ENCODE data around the gene PIGR. TPM values are rescaled to one million over a fixed set of nuclear protein-coding genes. Genes with fewer than 3 reads are reported as not detected.

Gene PIGR
- total RNA-seq, 1 experiment from 2014 or later = 2.6 TPM

DNA sequence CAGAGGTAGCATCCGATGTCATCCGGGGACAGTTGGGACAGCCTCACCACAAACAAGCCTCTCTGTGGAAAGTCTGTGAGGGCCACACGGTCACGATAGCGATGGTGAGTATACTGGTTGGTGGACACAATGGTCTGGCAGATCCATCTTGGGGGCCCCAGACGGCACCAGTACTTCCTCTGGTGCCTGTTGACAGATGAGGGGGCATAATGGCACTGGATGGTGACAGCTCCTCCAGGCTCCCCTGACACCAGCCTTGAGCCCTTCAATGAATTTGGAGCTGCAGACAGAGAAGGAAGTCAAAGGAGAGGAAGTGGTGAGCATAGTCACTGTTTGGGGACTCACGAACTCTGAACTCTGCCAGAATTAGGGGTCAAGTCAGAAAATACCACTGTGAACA, 16.0 kb upstream of the PIGR start:
- no peaks in the 10 kb centered on the region for H3K9me3 ChIP-seq (ENCODE audit: control insufficient read depth in 1 of 2, insufficient read depth in 1 of 2, low read depth in 1 of 2, low read length in 2 of 2)
- no peak overlapping the region for H2AFZ ChIP-seq (ENCODE audit: low read depth, low read length, poor library complexity, severe bottlenecking)
- TF ChIP-seq EZH2phosphoT487 (IDR thresholded peaks at IDR 0.05; ENCODE audit: borderline replicate concordance) (no peak), RAD21 (IDR thresholded peaks at IDR 0.05; ENCODE audit: low read depth) (no peak), EGR1 (IDR thresholded peaks at IDR 0.05; ENCODE audit: low read depth) (no peak), YY1 (IDR thresholded peaks at IDR 0.05; ENCODE audit: extremely low read depth, insufficient replicate concordance, low read depth, low read length) (no peak), CEBPB (IDR thresholded peaks at IDR 0.05; ENCODE audit: low read depth) (no peak), SIN3A (IDR thresholded peaks at IDR 0.05; ENCODE audit: low read depth) (no peak), CBX3 (IDR thresholded peaks at IDR 0.05; ENCODE audit: low read depth) (no peak), SRF (IDR thresholded peaks at IDR 0.05; ENCODE audit: low read depth) (no peak), FOSL1 (IDR thresholded peaks at IDR 0.05; ENCODE audit: low read depth) (no peak), EZH2 (IDR thresholded peaks at IDR 0.05) (no peak), POLR2A (IDR thresholded peaks at IDR 0.05; ENCODE audit: borderline replicate concordance, extremely low read depth, insufficient read depth, insufficient read length) (no peak), ZNF274 (IDR thresholded peaks at IDR 0.05; ENCODE audit: low read depth, low read length) (no peak)
- TF ChIP-seq, protein P1, sequence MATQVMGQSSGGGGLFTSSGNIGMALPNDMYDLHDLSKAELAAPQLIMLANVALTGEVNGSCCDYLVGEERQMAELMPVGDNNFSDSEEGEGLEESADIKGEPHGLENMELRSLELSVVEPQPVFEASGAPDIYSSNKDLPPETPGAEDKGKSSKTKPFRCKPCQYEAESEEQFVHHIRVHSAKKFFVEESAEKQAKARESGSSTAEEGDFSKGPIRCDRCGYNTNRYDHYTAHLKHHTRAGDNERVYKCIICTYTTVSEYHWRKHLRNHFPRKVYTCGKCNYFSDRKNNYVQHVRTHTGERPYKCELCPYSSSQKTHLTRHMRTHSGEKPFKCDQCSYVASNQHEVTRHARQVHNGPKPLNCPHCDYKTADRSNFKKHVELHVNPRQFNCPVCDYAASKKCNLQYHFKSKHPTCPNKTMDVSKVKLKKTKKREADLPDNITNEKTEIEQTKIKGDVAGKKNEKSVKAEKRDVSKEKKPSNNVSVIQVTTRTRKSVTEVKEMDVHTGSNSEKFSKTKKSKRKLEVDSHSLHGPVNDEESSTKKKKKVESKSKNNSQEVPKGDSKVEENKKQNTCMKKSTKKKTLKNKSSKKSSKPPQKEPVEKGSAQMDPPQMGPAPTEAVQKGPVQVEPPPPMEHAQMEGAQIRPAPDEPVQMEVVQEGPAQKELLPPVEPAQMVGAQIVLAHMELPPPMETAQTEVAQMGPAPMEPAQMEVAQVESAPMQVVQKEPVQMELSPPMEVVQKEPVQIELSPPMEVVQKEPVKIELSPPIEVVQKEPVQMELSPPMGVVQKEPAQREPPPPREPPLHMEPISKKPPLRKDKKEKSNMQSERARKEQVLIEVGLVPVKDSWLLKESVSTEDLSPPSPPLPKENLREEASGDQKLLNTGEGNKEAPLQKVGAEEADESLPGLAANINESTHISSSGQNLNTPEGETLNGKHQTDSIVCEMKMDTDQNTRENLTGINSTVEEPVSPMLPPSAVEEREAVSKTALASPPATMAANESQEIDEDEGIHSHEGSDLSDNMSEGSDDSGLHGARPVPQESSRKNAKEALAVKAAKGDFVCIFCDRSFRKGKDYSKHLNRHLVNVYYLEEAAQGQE (IDR thresholded peaks at IDR 0.05; ENCODE audit: low read depth) = no peak
- TF ChIP-seq, protein P2, sequence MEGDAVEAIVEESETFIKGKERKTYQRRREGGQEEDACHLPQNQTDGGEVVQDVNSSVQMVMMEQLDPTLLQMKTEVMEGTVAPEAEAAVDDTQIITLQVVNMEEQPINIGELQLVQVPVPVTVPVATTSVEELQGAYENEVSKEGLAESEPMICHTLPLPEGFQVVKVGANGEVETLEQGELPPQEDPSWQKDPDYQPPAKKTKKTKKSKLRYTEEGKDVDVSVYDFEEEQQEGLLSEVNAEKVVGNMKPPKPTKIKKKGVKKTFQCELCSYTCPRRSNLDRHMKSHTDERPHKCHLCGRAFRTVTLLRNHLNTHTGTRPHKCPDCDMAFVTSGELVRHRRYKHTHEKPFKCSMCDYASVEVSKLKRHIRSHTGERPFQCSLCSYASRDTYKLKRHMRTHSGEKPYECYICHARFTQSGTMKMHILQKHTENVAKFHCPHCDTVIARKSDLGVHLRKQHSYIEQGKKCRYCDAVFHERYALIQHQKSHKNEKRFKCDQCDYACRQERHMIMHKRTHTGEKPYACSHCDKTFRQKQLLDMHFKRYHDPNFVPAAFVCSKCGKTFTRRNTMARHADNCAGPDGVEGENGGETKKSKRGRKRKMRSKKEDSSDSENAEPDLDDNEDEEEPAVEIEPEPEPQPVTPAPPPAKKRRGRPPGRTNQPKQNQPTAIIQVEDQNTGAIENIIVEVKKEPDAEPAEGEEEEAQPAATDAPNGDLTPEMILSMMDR (IDR thresholded peaks at IDR 0.05 in 2 of 3, conservative IDR thresholded peaks at IDR 0.05 in 1 of 3; ENCODE audit: borderline replicate concordance in 1 of 3, insufficient read depth in 1 of 3, low read depth in 2 of 3, low read length in 2 of 3) = no peak
- TF ChIP-seq, protein P3, sequence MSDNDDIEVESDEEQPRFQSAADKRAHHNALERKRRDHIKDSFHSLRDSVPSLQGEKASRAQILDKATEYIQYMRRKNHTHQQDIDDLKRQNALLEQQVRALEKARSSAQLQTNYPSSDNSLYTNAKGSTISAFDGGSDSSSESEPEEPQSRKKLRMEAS (IDR thresholded peaks at IDR 0.05) = no peak
- ChIA-PET RAD21 (ENCODE audit: low non-redundant PET in 1 of 2, low total read pairs in 2 of 2, uncharacterized antibody in 2 of 2, unreplicated experiment in 2 of 2) (no interaction called here), CTCF (no interaction called here), POLR2A (no interaction called here)
- H3K9ac ChIP-seq (ENCODE audit: low read length) = no peak overlapping the region
- no peaks in the 10 kb centered on the region for H3K36me3 ChIP-seq (ENCODE audit: control insufficient read depth in 1 of 2, insufficient read depth in 2 of 2, low read length in 2 of 2)
- no peaks in the 10 kb centered on the region for H3K9me2 ChIP-seq (ENCODE audit: insufficient read depth)
- no peaks in the 10 kb centered on the region for H3K4me1 ChIP-seq (ENCODE audit: control insufficient read depth in 1 of 2, insufficient read depth in 2 of 2, low read length in 2 of 2)
- no peaks in the 10 kb centered on the region for H3K79me2 ChIP-seq (ENCODE audit: insufficient read depth, low read length)
- DNase-seq (ENCODE audit: low read depth, low spot score) (no peak), ATAC-seq (no peak)
- H3K4me2 ChIP-seq (ENCODE audit: low read length) = no peak overlapping the region
- H4K20me1 ChIP-seq (ENCODE audit: insufficient read depth) = no peaks in the 10 kb centered on the region
- no peaks in the 10 kb centered on the region for H3K27me3 ChIP-seq (ENCODE audit: insufficient read depth, low read length)
- intact Hi-C loops (cut with micrococcal nuclease) = no loop called here
- no peak overlapping the region for H3K4me3 ChIP-seq (replicated peaks in 1 of 2; ENCODE audit: low read depth in 1 of 2, low read length in 2 of 2)
- BruUV-seq (replicated peaks) = no TSS peak
- H3K27ac ChIP-seq (ENCODE audit: low read depth, low read length) = no peak overlapping the region

Measured in HCT116 (cell line).